ENCODE measurements around the gene PGLYRP1. TPM values are rescaled to one million over a fixed set of nuclear protein-coding genes. Genes with fewer than 3 reads are reported as not detected.

The PGLYRP1 gene
- total RNA-seq, 1 experiment from 2014 or later = not detected

GRCh38 chr19:46002678-46003275, 20.1 kb downstream of the PGLYRP1 start:
- Histone ChIP-seq H3K4me3 (replicated peaks in 1 of 2; ENCODE audit: low read depth in 1 of 2, low read length in 2 of 2) (no peak overlapping the region), H3K9me3 (ENCODE audit: control insufficient read depth in 1 of 2, insufficient read depth in 1 of 2, low read depth in 1 of 2, low read length in 2 of 2) (no peaks in the 10 kb centered on the region)

More at GRCh38 chr19:46002678-46003275, 20.1 kb downstream of the PGLYRP1 start:
- Histone ChIP-seq H3K9me2 (ENCODE audit: insufficient read depth) (no peaks in the 10 kb centered on the region), H3K4me2 (ENCODE audit: low read length) (no peak overlapping the region), H3K79me2 (ENCODE audit: insufficient read depth, low read length) (peaks cover 7% of the 10 kb centered on the region; the same call in 1 of the 2 replicates), H3K27ac (ENCODE audit: low read depth, low read length) (no peak overlapping the region), H3K4me1 (ENCODE audit: control insufficient read depth in 1 of 2, insufficient read depth in 2 of 2, low read length in 2 of 2) (peaks cover 4 to 6% of the 10 kb centered on the region in 2 experiments; a peak in 3 of 4 replicates), H2AFZ (ENCODE audit: low read depth, low read length, poor library complexity, severe bottlenecking) (no peak overlapping the region), H3K9ac (ENCODE audit: low read length) (no peak overlapping the region), H3K36me3 (ENCODE audit: control insufficient read depth in 1 of 2, insufficient read depth in 2 of 2, low read length in 2 of 2) (no peaks in the 10 kb centered on the region; a peak in 1 of 4 replicates), H3K27me3 (ENCODE audit: insufficient read depth, low read length) (no peaks in the 10 kb centered on the region), H4K20me1 (ENCODE audit: insufficient read depth) (no peaks in the 10 kb centered on the region)
- DNase-seq (ENCODE audit: low read depth, low spot score) = no peak
- no peak for ATAC-seq
- intact Hi-C loops (cut with micrococcal nuclease) = no loop called here
- no TSS peak for BruUV-seq (replicated peaks)
- ChIA-PET CTCF (interaction anchor here (0.7 to 1.2 kb wide), 2 partner anchors 14 to 26 kb away, joined by 3 read pairs; no protein-coding TSS in a partner anchor), POLR2A (no interaction called here), RAD21 (ENCODE audit: low non-redundant PET in 1 of 2, low total read pairs in 2 of 2, uncharacterized antibody in 2 of 2, unreplicated experiment in 2 of 2) (no interaction called here)
- TF ChIP-seq EZH2phosphoT487 (IDR thresholded peaks at IDR 0.05; ENCODE audit: borderline replicate concordance) (no peak), CBX3 (IDR thresholded peaks at IDR 0.05; ENCODE audit: low read depth) (no peak), EZH2 (IDR thresholded peaks at IDR 0.05) (no peak), FOSL1 (IDR thresholded peaks at IDR 0.05; ENCODE audit: low read depth) (no peak), RAD21 (IDR thresholded peaks at IDR 0.05; ENCODE audit: low read depth) (no peak), CTCF (IDR thresholded peaks at IDR 0.05 in 2 of 3, conservative IDR thresholded peaks at IDR 0.05 in 1 of 3; ENCODE audit: borderline replicate concordance in 1 of 3, insufficient read depth in 1 of 3, low read depth in 2 of 3, low read length in 2 of 3) (no peak), POLR2A (IDR thresholded peaks at IDR 0.05; ENCODE audit: borderline replicate concordance, extremely low read depth, insufficient read depth, insufficient read length) (no peak)

Data from HCT116 (cell line).